ENCODE measurements around the gene SBF2.
"Not testable (repeated sequence)": the region's sequence is repeated elsewhere in the genome, so short reads cannot be mapped to it uniquely, and the experiment has no call there.

SBF2 gene

DNA sequence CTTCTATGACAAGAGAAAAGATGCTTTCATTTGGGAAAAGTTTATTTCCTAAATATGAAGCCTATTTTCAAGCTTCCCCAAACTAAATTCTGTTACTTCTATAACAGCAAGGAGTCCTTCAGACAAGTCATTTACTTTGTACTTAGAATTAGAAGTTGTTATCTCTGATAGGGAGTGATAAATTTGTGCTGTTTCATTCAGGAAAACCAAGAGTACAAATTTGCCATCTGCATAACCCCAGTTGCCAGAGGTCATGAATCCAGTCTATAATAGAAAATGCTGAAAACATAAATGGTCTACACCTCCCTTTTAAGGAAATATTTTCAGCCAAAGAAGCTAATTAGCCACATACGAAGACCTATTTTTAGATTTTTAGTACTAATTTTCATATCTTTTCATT is 61.3 kb downstream of the SBF2 start:
- no peak overlapping the region for H2AK5ac ChIP-seq (ENCODE audit: low read depth, low read length)
- DNase-seq (ENCODE audit: low spot score) = no peak
- peaks cover 9 to 26% of the 10 kb centered on the region in 2 donors for H3K9me3 ChIP-seq (replicated peaks in 1 of 2; ENCODE audit: control insufficient read depth in 2 of 2, insufficient read depth in 1 of 2, low read depth in 1 of 2, low read length in 2 of 2)
- no peak overlapping the region for H2BK12ac ChIP-seq (ENCODE audit: low read length)
- H4K8ac ChIP-seq (ENCODE audit: low read depth, low read length) = no peak overlapping the region
- H3K4me2 ChIP-seq (ENCODE audit: insufficient read depth, low read length, poor library complexity, severe bottlenecking) = no peak overlapping the region
- no peak overlapping the region for H3K4me3 ChIP-seq (ENCODE audit: low read length in 2 of 2)
- no peak overlapping the region for H2AFZ ChIP-seq (ENCODE audit: low read length)
- no CpG with 5 or more reads among the region's 1 CpG for WGBS, 2 donors (ENCODE audit: extremely low coverage in 2 of 2, insufficient read length in 2 of 2, insufficient replicate concordance in 1 of 2)
- no peak overlapping the region for H2BK120ac ChIP-seq (ENCODE audit: low read depth, low read length)
- no peak overlapping the region for H3K27ac ChIP-seq (replicated peaks; ENCODE audit: low read length)
- H2BK15ac ChIP-seq (ENCODE audit: low read length) = no peak overlapping the region
- H3K27me3 ChIP-seq (ENCODE audit: control insufficient read depth in 3 of 3, insufficient read depth in 3 of 3, low read depth in 1 of 3, low read length in 3 of 3) = no peaks in the 10 kb centered on the region
- no peak overlapping the region for H3K9ac ChIP-seq (ENCODE audit: low read depth, low read length, poor library complexity)
- no peak overlapping the region for H3K14ac ChIP-seq (ENCODE audit: low read length)
- no peak overlapping the region for H3K4ac ChIP-seq (ENCODE audit: low read length)
- H3K23ac ChIP-seq (ENCODE audit: low read depth, low read length, poor library complexity) = no peak overlapping the region
- H3K4me1 ChIP-seq (ENCODE audit: control insufficient read depth in 2 of 2, insufficient read depth in 1 of 2, low read depth in 1 of 2, low read length in 2 of 2) = no peaks in the 10 kb centered on the region
- peaks cover 0 to 2% of the 10 kb centered on the region in 2 donors for H3K36me3 ChIP-seq (replicated peaks in 1 of 2; ENCODE audit: control insufficient read depth in 2 of 2, insufficient read depth in 2 of 2, low read length in 2 of 2)
- no peaks in the 10 kb centered on the region for H3K79me1 ChIP-seq (ENCODE audit: low read depth, low read length)
- H3K18ac ChIP-seq (ENCODE audit: low read length) = no peak overlapping the region
- no peak overlapping the region for H4K91ac ChIP-seq (ENCODE audit: low read depth, low read length, poor library complexity)
- H2BK5ac ChIP-seq (ENCODE audit: low read length) = no peak overlapping the region

DNA sequence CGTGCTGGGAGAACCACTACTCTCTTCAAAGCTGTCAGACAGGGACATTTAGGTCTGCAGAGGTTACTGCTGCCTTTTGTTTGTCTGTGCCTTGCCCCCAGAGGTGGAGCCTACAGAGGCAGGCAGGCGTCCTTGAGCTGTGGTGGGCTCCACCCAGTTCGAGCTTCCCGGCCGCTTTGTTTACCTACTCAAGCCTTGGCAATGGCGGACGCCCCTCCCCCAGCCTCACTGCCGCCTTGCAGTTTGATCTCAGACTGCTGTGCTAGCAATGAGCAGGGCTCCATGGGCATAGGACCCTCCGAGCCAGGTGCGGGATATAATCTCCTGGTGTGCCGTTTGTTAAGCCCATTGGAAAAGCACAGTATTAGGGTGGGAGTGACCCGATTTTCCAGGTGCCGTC is 62.2 kb downstream of the SBF2 start:
- H3K9ac ChIP-seq (ENCODE audit: low read depth, low read length, poor library complexity); H2AK5ac ChIP-seq (ENCODE audit: low read depth, low read length); H3K23ac ChIP-seq (ENCODE audit: low read depth, low read length, poor library complexity); H3K79me1 ChIP-seq (ENCODE audit: low read depth, low read length); H2BK120ac ChIP-seq (ENCODE audit: low read depth, low read length); H3K4ac ChIP-seq (ENCODE audit: low read length); H4K8ac ChIP-seq (ENCODE audit: low read depth, low read length); DNase-seq (ENCODE audit: low spot score); H3K27ac ChIP-seq (replicated peaks; ENCODE audit: low read length); H3K14ac ChIP-seq (ENCODE audit: low read length); H3K4me2 ChIP-seq (ENCODE audit: insufficient read depth, low read length, poor library complexity, severe bottlenecking); H2AFZ ChIP-seq (ENCODE audit: low read length); H4K91ac ChIP-seq (ENCODE audit: low read depth, low read length, poor library complexity); H2BK15ac ChIP-seq (ENCODE audit: low read length); H2BK12ac ChIP-seq (ENCODE audit: low read length); H3K4me1 ChIP-seq (ENCODE audit: control insufficient read depth in 2 of 2, insufficient read depth in 1 of 2, low read depth in 1 of 2, low read length in 2 of 2); H2BK5ac ChIP-seq (ENCODE audit: low read length); H3K4me3 ChIP-seq (ENCODE audit: low read length in 2 of 2); H3K18ac ChIP-seq (ENCODE audit: low read length); H3K27me3 ChIP-seq (ENCODE audit: control insufficient read depth in 3 of 3, insufficient read depth in 3 of 3, low read depth in 1 of 3, low read length in 3 of 3); H3K36me3 ChIP-seq (replicated peaks in 1 of 2; ENCODE audit: control insufficient read depth in 2 of 2, insufficient read depth in 2 of 2, low read length in 2 of 2): not testable (repeated sequence)
- peaks cover 9 to 26% of the 10 kb centered on the region in 2 donors for H3K9me3 ChIP-seq (replicated peaks in 1 of 2; ENCODE audit: control insufficient read depth in 2 of 2, insufficient read depth in 1 of 2, low read depth in 1 of 2, low read length in 2 of 2)
- no CpG with 5 or more reads among the region's 13 CpGs for WGBS, 2 donors (ENCODE audit: extremely low coverage in 2 of 2, insufficient read length in 2 of 2, insufficient replicate concordance in 1 of 2)

DNA sequence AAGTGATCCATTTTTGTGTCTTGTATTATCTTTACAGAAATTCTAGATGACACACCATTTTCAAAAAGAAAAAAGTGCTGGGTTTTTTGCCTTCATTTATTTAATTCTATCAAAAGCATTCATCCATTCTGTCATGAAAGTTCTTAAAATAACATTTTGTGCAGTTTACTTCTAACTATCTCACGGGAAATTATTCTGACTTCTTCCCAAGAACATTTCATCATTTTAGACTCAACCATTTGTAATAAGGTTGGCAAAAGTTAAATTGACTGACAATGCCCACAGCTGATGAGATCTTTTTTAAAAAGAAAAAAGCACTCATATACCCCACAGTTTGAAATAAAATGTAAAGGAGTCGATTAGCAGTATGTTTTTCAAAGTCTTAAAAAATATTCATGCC is 68.5 kb downstream of the SBF2 start:
- no peaks in the 10 kb centered on the region for H3K79me1 ChIP-seq (ENCODE audit: low read depth, low read length)
- H3K36me3 ChIP-seq (replicated peaks in 1 of 2; ENCODE audit: control insufficient read depth in 2 of 2, insufficient read depth in 2 of 2, low read length in 2 of 2) = no peaks in the 10 kb centered on the region
- H3K14ac ChIP-seq (ENCODE audit: low read length) = no peak overlapping the region
- no peaks in the 10 kb centered on the region for H3K9me3 ChIP-seq (replicated peaks in 1 of 2; ENCODE audit: control insufficient read depth in 2 of 2, insufficient read depth in 1 of 2, low read depth in 1 of 2, low read length in 2 of 2)
- H2BK5ac ChIP-seq (ENCODE audit: low read length) = no peak overlapping the region
- no peak overlapping the region for H2AK5ac ChIP-seq (ENCODE audit: low read depth, low read length)
- WGBS, 2 donors (ENCODE audit: extremely low coverage in 2 of 2, insufficient read length in 2 of 2, insufficient replicate concordance in 1 of 2) = no CpG with 5 or more reads among the region's 2 CpGs
- H4K8ac ChIP-seq (ENCODE audit: low read depth, low read length) = no peak overlapping the region
- no peak overlapping the region for H3K18ac ChIP-seq (ENCODE audit: low read length)
- H3K27ac ChIP-seq (replicated peaks; ENCODE audit: low read length) = no peak overlapping the region
- no peak overlapping the region for H2AFZ ChIP-seq (ENCODE audit: low read length)
- no peaks in the 10 kb centered on the region for H3K4me1 ChIP-seq (ENCODE audit: control insufficient read depth in 2 of 2, insufficient read depth in 1 of 2, low read depth in 1 of 2, low read length in 2 of 2)
- H3K4ac ChIP-seq (ENCODE audit: low read length) = no peak overlapping the region
- no peak overlapping the region for H2BK120ac ChIP-seq (ENCODE audit: low read depth, low read length)
- no peak overlapping the region for H3K9ac ChIP-seq (ENCODE audit: low read depth, low read length, poor library complexity)
- no peak overlapping the region for H3K4me3 ChIP-seq (ENCODE audit: low read length in 2 of 2)
- no peak for DNase-seq (ENCODE audit: low spot score)
- no peak overlapping the region for H2BK15ac ChIP-seq (ENCODE audit: low read length)
- no peak overlapping the region for H3K4me2 ChIP-seq (ENCODE audit: insufficient read depth, low read length, poor library complexity, severe bottlenecking)
- H4K91ac ChIP-seq (ENCODE audit: low read depth, low read length, poor library complexity) = no peak overlapping the region
- no peak overlapping the region for H3K23ac ChIP-seq (ENCODE audit: low read depth, low read length, poor library complexity)
- H2BK12ac ChIP-seq (ENCODE audit: low read length) = no peak overlapping the region
- H3K27me3 ChIP-seq (ENCODE audit: control insufficient read depth in 3 of 3, insufficient read depth in 3 of 3, low read depth in 1 of 3, low read length in 3 of 3) = no peaks in the 10 kb centered on the region

DNA sequence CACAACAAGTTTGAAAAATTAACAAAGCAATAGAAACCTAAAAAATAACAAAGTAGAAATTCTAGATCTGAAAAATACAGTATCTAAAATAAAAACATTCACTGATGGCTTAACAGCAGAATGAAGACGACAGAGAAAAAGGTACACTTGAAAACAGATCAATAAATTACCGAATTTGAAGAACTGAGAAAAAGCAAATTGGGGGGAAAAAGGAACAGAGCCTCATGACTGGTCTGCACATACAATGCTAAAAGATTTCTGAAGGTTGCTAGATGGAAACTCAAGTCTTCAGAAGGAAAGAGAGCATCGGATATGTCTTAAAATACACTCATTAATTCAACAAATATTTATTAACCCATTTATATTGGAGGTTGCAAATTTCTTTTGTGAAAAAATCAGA is 71.6 kb downstream of the SBF2 start:
- H3K4me3 ChIP-seq (ENCODE audit: low read length in 2 of 2) = no peak overlapping the region
- H3K79me1 ChIP-seq (ENCODE audit: low read depth, low read length) = peaks cover 2% of the 10 kb centered on the region
- no peak overlapping the region for H4K91ac ChIP-seq (ENCODE audit: low read depth, low read length, poor library complexity)
- no peaks in the 10 kb centered on the region for H3K4me1 ChIP-seq (ENCODE audit: control insufficient read depth in 2 of 2, insufficient read depth in 1 of 2, low read depth in 1 of 2, low read length in 2 of 2)
- H3K4ac ChIP-seq (ENCODE audit: low read length) = no peak overlapping the region
- no peak overlapping the region for H3K27ac ChIP-seq (replicated peaks; ENCODE audit: low read length)
- H4K8ac ChIP-seq (ENCODE audit: low read depth, low read length) = no peak overlapping the region
- no peak overlapping the region for H2BK12ac ChIP-seq (ENCODE audit: low read length)
- H2BK120ac ChIP-seq (ENCODE audit: low read depth, low read length) = no peak overlapping the region
- WGBS, 2 donors (ENCODE audit: extremely low coverage in 2 of 2, insufficient read length in 2 of 2, insufficient replicate concordance in 1 of 2) = no CpG with 5 or more reads among the region's 3 CpGs
- no peak overlapping the region for H3K23ac ChIP-seq (ENCODE audit: low read depth, low read length, poor library complexity)
- no peak overlapping the region for H3K9ac ChIP-seq (ENCODE audit: low read depth, low read length, poor library complexity)
- H3K18ac ChIP-seq (ENCODE audit: low read length) = no peak overlapping the region
- no peak overlapping the region for H2BK5ac ChIP-seq (ENCODE audit: low read length)
- no peak overlapping the region for H2AFZ ChIP-seq (ENCODE audit: low read length)
- peaks cover 0 to 2% of the 10 kb centered on the region in 2 donors for H3K36me3 ChIP-seq (replicated peaks in 1 of 2; ENCODE audit: control insufficient read depth in 2 of 2, insufficient read depth in 2 of 2, low read length in 2 of 2)
- no peak overlapping the region for H3K14ac ChIP-seq (ENCODE audit: low read length)
- no peak for DNase-seq (ENCODE audit: low spot score)
- H3K9me3 ChIP-seq (replicated peaks in 1 of 2; ENCODE audit: control insufficient read depth in 2 of 2, insufficient read depth in 1 of 2, low read depth in 1 of 2, low read length in 2 of 2) = peaks cover 3 to 16% of the 10 kb centered on the region in 2 donors
- no peak overlapping the region for H2AK5ac ChIP-seq (ENCODE audit: low read depth, low read length)
- H3K27me3 ChIP-seq (ENCODE audit: control insufficient read depth in 3 of 3, insufficient read depth in 3 of 3, low read depth in 1 of 3, low read length in 3 of 3) = no peaks in the 10 kb centered on the region
- H3K4me2 ChIP-seq (ENCODE audit: insufficient read depth, low read length, poor library complexity, severe bottlenecking) = no peak overlapping the region
- H2BK15ac ChIP-seq (ENCODE audit: low read length) = no peak overlapping the region
